ENCODE results near the gene ADH1C.
"Not testable (repeated sequence)": the region's sequence is repeated elsewhere in the genome, so short reads cannot be mapped to it uniquely, and the experiment has no call there.

Gene ADH1C

DNA sequence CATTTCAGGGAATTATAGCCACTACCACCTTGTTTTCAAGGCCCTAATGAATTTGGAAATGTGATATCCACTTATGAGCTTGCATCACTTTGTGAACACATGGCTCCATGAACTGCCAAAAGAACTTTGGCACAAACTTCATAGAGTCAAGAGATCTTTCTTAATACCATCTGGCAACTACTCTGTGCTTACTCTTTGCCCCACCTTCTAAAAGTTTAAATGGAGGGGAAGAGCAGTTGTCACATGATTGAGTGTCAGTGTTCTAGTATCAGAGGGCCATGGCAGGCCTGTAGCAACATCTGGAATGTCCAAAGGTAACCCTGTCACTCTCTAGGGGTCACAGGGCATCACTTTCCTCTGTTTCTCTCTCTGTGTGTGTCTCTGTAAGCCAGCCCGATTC, 28.8 kb downstream of the ADH1C start:
- no peak for DNase-seq (ENCODE audit: low spot score)
- TF ChIP-seq CTCF (IDR thresholded peaks at IDR 0.05; ENCODE audit: borderline replicate concordance, control extremely low read depth, extremely low read depth, insufficient read depth, missing control alignments): no peak
- in situ Hi-C loops (cut with MboI; ENCODE audit: low sequenced_read_pairs, unreplicated experiment): no loop called here

GRCh38 chr4:99321241-99322191, 31.0 kb downstream of the ADH1C start, which contains the start of gene ADH1B:
Gene ADH1B, minus strand, starts transcription at chr4:99321401. Its CDS starts 70 bp downstream, at chr4:99321331.
- no peak for TF ChIP-seq CTCF (IDR thresholded peaks at IDR 0.05; ENCODE audit: borderline replicate concordance, control extremely low read depth, extremely low read depth, insufficient read depth, missing control alignments)
- no peak for DNase-seq (ENCODE audit: low spot score)
- in situ Hi-C loops (cut with MboI; ENCODE audit: low sequenced_read_pairs, unreplicated experiment): no loop called here

- DNase-seq (ENCODE audit: low spot score); in situ Hi-C loops (cut with MboI; ENCODE audit: low sequenced_read_pairs, unreplicated experiment): not testable (repeated sequence)
Observed at GRCh38 chr4:99317811-99318210, 34.7 kb downstream of the ADH1C start.

DNA sequence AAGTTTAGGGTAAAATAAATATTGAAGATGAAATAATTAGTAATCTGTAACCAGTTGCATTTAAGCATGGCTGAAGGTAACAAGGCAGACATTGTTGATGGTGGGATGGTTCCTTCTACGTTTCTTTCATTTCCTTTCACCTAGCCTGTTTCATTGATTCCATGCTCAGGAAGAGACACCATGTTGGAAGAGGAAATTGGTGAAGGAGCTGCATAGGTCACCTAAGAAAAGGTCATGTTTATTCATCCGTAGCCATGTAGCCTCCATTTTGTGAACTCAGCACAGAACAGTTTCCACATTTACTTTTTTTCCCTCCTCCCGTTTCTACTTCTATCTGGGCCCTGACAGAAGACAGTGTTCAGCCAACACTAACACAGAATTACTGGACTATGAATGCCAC, 35.2 kb downstream of the ADH1C start:
- in situ Hi-C loops (cut with MboI; ENCODE audit: low sequenced_read_pairs, unreplicated experiment): no loop called here
- DNase-seq (ENCODE audit: low spot score): no peak
- no peak for TF ChIP-seq CTCF (IDR thresholded peaks at IDR 0.05; ENCODE audit: borderline replicate concordance, control extremely low read depth, extremely low read depth, insufficient read depth, missing control alignments)

DNA sequence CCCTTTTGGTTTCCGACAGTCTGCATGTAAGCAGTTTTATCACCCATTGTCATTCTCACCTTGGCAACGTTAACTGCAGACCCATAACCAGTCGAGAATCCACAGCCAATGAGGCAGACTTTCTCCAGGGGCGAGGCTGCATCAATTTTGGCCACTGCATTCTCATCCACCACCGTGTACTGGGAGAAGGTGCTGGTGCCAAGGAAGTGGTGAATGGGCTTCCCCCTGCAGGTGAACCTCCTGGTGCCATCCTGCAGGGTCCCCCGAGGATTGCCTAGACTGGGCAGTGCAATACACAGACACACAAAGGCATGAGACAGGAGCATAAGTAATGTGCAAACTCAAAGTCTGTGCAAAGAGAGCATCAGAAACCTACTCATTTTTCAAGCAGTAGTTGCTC, 36.7 kb downstream of the ADH1C start:
- DNase-seq (ENCODE audit: low spot score): no peak
- in situ Hi-C loops (cut with MboI; ENCODE audit: low sequenced_read_pairs, unreplicated experiment): no loop called here
- no peak for TF ChIP-seq CTCF (IDR thresholded peaks at IDR 0.05; ENCODE audit: borderline replicate concordance, control extremely low read depth, extremely low read depth, insufficient read depth, missing control alignments)

DNA sequence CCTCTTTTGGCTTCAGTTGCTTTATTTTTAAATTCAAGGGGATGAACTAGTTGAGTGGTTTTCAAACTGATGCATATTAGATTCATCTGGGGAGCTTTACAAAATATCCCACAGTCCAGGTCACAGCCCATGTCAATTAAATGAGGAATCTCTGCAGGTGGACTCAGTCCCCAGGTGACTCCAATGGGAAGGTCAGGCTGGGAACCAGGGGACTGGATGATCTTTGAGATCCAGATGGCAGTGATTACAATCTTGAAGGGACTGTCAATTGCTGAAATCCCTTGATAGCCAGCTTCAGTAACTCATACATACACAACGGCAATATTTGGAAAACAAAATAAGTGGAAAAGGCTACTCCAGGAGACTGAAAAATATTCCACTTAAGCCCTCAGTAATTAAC, 38.3 kb downstream of the ADH1C start:
- in situ Hi-C loops (cut with MboI; ENCODE audit: low sequenced_read_pairs, unreplicated experiment): no loop called here
- no peak for DNase-seq (ENCODE audit: low spot score)
- TF ChIP-seq CTCF (IDR thresholded peaks at IDR 0.05; ENCODE audit: borderline replicate concordance, control extremely low read depth, extremely low read depth, insufficient read depth, missing control alignments): no peak

DNA sequence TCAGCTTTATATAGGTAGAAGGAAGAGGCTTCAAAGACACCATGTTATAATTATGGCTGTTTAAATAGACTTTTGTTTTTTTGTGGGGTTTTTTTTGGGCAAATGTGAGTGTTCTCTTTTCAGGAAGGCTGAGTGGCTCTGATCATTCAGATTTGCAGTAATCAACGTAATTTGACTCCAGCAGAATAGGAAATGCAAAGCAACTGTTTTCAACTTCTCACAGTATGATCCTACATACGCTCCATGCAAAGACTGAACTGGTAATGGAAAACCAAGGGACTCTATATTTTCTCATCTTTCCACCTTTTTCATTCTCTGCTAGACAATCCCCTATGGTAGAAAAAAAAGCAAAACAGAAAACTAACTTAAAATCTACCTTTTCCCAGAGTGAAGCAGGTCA, 42.2 kb downstream of the ADH1C start:
- no peak for TF ChIP-seq CTCF (IDR thresholded peaks at IDR 0.05; ENCODE audit: borderline replicate concordance, control extremely low read depth, extremely low read depth, insufficient read depth, missing control alignments)
- in situ Hi-C loops (cut with MboI; ENCODE audit: low sequenced_read_pairs, unreplicated experiment): no loop called here
- DNase-seq (ENCODE audit: low spot score): no peak
